PFSK-1 (cell line): ENCODE measurements around the gene INPP5A.

Experiments used
- FOXP2 ChIP-seq: optimal IDR thresholded peaks from 2 replicates; pipeline ENCODE3; 2011; ENCODE audit warnings: borderline replicate concordance, control low read depth, inconsistent platforms; ENCODE audit not compliant: insufficient read depth; ENCODE audit errors: extremely low read length, extremely low read depth
- POLR2AphosphoS5 ChIP-seq: IDR thresholded peaks from 2 replicates; pipeline ENCODE4 v1.6.1; 2012; ENCODE audit warnings: low read depth, mild to moderate bottlenecking, control low read depth, low read length, moderate library complexity
- REST ChIP-seq, 2 experiments: IDR thresholded peaks; 2 replicates each; pipeline versions ENCODE4 v1.6.1 to v1.8.0; 2011 to 2012; ENCODE audit warnings: low read depth in 2 of 2, low read length in 2 of 2, control low read depth in 1 of 2, inconsistent platforms in 1 of 2, mild to moderate bottlenecking in 1 of 2, moderate library complexity in 1 of 2; ENCODE audit not compliant: insufficient read depth in 1 of 2
- SIN3A ChIP-seq: IDR thresholded peaks from 2 replicates; pipeline ENCODE4 v1.6.1; 2012; ENCODE audit warnings: mild to moderate bottlenecking, low read length, moderate library complexity, borderline replicate concordance; ENCODE audit not compliant: insufficient read depth
- TAF1 ChIP-seq: IDR thresholded peaks from 2 replicates; pipeline ENCODE4 v1.6.1; 2012; ENCODE audit warnings: low read length, control low read depth, borderline replicate concordance; ENCODE audit not compliant: insufficient read depth

INPP5A gene

GRCh38 chr10:132506711-132507408 lies 30.7 kb upstream of the INPP5A start:
- no peak for TF ChIP-seq FOXP2
- TF ChIP-seq SIN3A: no peak
- TF ChIP-seq REST (IDR thresholded peaks at IDR 0.05; ENCODE audit: insufficient read depth in 1 of 2, low read depth in 2 of 2, low read length in 2 of 2): no peak
- no peak for TF ChIP-seq POLR2AphosphoS5
- no peak for TF ChIP-seq TAF1

DNA sequence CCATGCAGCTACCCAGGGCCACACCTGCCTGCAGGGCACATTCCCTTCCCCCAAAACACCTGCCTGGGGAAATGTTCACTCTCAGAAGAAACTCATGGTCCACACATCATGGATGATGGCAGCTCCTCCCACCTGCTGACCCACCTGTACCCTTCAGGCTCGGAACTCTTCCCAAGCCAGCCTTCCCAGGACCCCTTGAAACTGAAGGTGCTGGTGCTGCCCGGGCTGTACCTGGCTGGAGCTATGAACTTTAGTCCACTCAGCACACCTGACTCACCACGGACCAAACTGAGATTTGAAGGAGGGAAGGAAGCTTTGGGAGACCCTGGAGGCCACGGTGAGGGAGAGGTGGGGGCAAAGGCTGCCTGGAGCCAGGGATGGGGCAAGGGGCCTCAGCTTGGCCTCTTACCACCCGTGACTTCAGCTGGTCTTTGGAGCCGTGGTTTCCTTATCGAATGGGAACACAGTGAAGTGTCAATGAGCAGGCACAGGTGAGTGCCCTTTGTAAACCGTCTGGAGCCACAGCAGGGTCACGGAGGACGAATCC lies 30.1 kb upstream of the INPP5A start:
- TF ChIP-seq POLR2AphosphoS5: no peak
- no peak for TF ChIP-seq REST (IDR thresholded peaks at IDR 0.05; ENCODE audit: insufficient read depth in 1 of 2, low read depth in 2 of 2, low read length in 2 of 2)
- no peak for TF ChIP-seq TAF1
- no peak for TF ChIP-seq SIN3A
- no peak for TF ChIP-seq FOXP2

- no peak for TF ChIP-seq SIN3A
- no peak for TF ChIP-seq POLR2AphosphoS5
- no peak for TF ChIP-seq FOXP2
- no peak for TF ChIP-seq TAF1
- TF ChIP-seq REST (IDR thresholded peaks at IDR 0.05; ENCODE audit: insufficient read depth in 1 of 2, low read depth in 2 of 2, low read length in 2 of 2): no peak
These were observed 29.6 kb upstream of the INPP5A start for GRCh38 chr10:132507956-132508490.

DNA sequence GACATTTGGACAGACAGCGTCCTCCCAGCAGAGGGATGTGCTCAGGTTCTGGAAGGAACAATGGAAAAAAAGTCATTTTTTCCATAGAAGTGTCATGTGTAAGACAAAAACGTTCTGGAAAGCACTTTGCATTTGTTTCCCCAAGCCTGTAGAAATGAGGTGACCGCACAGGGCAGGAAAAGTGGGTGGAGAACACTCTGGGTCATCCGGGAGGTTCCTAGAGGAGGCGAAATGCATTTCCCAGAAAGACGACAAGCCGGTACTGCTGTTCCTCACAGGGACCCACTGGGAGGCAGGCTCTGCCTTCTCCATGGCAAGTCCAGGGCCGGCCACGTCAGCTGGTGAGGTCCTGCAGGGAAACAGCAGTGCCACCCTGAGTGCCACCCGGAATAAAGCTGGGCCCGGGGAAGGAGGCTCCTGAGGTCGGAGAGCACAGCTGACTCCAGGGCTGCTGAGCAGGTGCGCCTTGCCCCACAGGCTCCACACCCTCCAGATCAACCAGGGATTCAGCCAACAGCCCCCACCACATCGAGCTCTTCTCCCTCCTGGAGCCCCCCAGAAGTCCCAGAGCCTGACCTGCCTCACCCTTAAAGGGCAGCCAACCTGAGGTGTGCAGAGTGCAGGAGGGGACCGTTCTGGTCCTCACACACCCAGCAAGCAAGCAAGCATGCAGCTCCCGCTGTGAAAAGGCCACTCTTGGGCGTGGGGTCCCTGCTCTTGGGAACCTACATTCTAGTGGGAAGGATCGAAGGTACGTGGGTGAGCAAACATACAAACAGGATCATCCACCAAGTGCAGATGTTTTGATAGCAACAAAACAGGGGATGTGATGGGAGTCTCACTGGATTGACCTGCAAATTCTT lies 28.8 kb upstream of the INPP5A start:
- TF ChIP-seq TAF1 (no peak), REST (IDR thresholded peaks at IDR 0.05; ENCODE audit: insufficient read depth in 1 of 2, low read depth in 2 of 2, low read length in 2 of 2) (no peak), FOXP2 (no peak)
